Measurements from ENCODE around the gene LMOD2.
A peak's percentile ranks its signal among the peaks of the same experiment; 100 is the strongest.
"Not testable (repeated sequence)": the region's sequence is repeated elsewhere in the genome, so short reads cannot be mapped to it uniquely, and the experiment has no call there.

Gene LMOD2

DNA sequence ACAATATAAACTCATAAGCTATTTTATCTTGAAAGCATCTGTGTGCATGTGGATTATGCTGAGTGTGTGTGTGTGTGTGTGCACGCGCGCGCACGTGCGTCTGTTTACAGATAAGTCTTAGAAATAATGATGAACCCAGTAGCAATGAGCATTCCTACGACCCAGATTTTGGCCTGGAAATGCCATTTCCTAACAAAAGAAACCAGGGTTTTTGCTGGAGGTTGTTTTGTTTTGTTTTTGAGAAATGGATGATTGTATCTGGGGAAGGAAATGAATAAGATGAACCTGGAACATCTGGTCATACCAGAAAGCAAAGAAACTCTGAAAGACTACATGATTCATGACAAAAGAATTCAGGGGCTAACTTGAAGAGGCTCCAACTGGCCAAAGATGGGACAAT lies 22.1 kb upstream of the LMOD2 start:
- Histone ChIP-seq H3F3A (ENCODE audit: insufficient read depth, low read length) (no peaks in the 10 kb centered on the region), H3K4me1 (ENCODE audit: insufficient read depth, low read length, severe bottlenecking) (no peaks in the 10 kb centered on the region), H3K27ac (ENCODE audit: low read depth, low read length, poor library complexity, severe bottlenecking) (no peak overlapping the region), H4K20me1 (ENCODE audit: insufficient read depth, low read length) (no peaks in the 10 kb centered on the region), H3K27me3 (ENCODE audit: insufficient read depth, low read length) (no peaks in the 10 kb centered on the region), H3K9me2 (ENCODE audit: low read depth, low read length) (no peaks in the 10 kb centered on the region), H2AFZ (ENCODE audit: low read length) (no peak overlapping the region), H3K4me3 (ENCODE audit: low read depth, low read length, poor library complexity, severe bottlenecking) (no peak overlapping the region), H3K4me2 (ENCODE audit: low read length) (no peak overlapping the region), H3K36me3 (ENCODE audit: insufficient read depth, low read length) (no peaks in the 10 kb centered on the region), H3K9me3 (ENCODE audit: low read length) (no peaks in the 10 kb centered on the region), H3K9ac (ENCODE audit: low read length) (no peak overlapping the region), H3K79me2 (ENCODE audit: insufficient read depth, low read length) (no peaks in the 10 kb centered on the region)
- TF ChIP-seq CTCF (IDR thresholded peaks at IDR 0.05; ENCODE audit: low read length), result no peak
- no peak for TF ChIP-seq EZH2 (IDR thresholded peaks at IDR 0.05; ENCODE audit: borderline replicate concordance, low read length)

DNA sequence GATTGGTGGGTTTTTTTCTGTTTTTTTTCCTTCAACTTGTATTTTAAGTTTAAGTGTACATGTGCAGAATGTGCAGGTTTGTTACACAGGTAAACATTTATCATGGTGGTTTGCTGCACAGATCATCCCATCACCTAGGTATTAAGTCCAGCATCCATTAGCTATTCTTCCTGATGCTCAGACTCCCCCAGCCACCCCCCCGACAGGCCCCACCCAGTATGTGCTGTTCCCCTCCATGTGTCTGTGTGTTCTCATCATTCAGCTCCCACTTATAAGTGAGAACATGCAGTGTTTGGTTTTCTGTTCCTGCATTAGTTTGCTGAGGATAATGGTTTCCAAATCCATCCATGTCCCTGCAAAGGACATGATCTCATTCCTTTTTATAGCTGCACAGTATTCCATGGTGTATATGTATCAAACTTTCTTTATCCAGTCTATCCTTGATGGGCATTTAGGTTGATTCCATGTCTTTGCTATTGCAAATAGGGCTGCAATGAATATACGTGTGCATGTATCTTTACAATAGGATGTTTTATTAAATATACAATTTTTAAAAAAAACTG lies 21.6 kb upstream of the LMOD2 start:
- not testable (repeated sequence) for H4K20me1 ChIP-seq (ENCODE audit: insufficient read depth, low read length); H3K36me3 ChIP-seq (ENCODE audit: insufficient read depth, low read length); H3K4me2 ChIP-seq (ENCODE audit: low read length); H3K9ac ChIP-seq (ENCODE audit: low read length); H3K27me3 ChIP-seq (ENCODE audit: insufficient read depth, low read length); H3K9me3 ChIP-seq (ENCODE audit: low read length); H2AFZ ChIP-seq (ENCODE audit: low read length); H3K4me1 ChIP-seq (ENCODE audit: insufficient read depth, low read length, severe bottlenecking); H3K27ac ChIP-seq (ENCODE audit: low read depth, low read length, poor library complexity, severe bottlenecking); H3K4me3 ChIP-seq (ENCODE audit: low read depth, low read length, poor library complexity, severe bottlenecking); H3F3A ChIP-seq (ENCODE audit: insufficient read depth, low read length); H3K9me2 ChIP-seq (ENCODE audit: low read depth, low read length); H3K79me2 ChIP-seq (ENCODE audit: insufficient read depth, low read length)

GRCh38 chr7:123635551-123636359 lies 19.9 kb upstream of the LMOD2 start:
- H3K9me2 ChIP-seq (ENCODE audit: low read depth, low read length), result no peaks in the 10 kb centered on the region
- no peaks in the 10 kb centered on the region for H3K27me3 ChIP-seq (ENCODE audit: insufficient read depth, low read length)
- no peak overlapping the region for H3K4me3 ChIP-seq (ENCODE audit: low read depth, low read length, poor library complexity, severe bottlenecking)
- no peaks in the 10 kb centered on the region for H3K4me1 ChIP-seq (ENCODE audit: insufficient read depth, low read length, severe bottlenecking)
- TF ChIP-seq CTCF (IDR thresholded peaks at IDR 0.05; ENCODE audit: low read length) (peak; percentile 67), EZH2 (IDR thresholded peaks at IDR 0.05; ENCODE audit: borderline replicate concordance, low read length) (no peak)
- no peaks in the 10 kb centered on the region for H4K20me1 ChIP-seq (ENCODE audit: insufficient read depth, low read length)
- no peaks in the 10 kb centered on the region for H3K79me2 ChIP-seq (ENCODE audit: insufficient read depth, low read length)
- no peaks in the 10 kb centered on the region for H3F3A ChIP-seq (ENCODE audit: insufficient read depth, low read length)
- H3K9me3 ChIP-seq (ENCODE audit: low read length), result no peaks in the 10 kb centered on the region
- H3K9ac ChIP-seq (ENCODE audit: low read length), result no peak overlapping the region
- H2AFZ ChIP-seq (ENCODE audit: low read length), result no peak overlapping the region
- no peak overlapping the region for H3K27ac ChIP-seq (ENCODE audit: low read depth, low read length, poor library complexity, severe bottlenecking)
- H3K36me3 ChIP-seq (ENCODE audit: insufficient read depth, low read length), result no peaks in the 10 kb centered on the region
- H3K4me2 ChIP-seq (ENCODE audit: low read length), result no peak overlapping the region

DNA sequence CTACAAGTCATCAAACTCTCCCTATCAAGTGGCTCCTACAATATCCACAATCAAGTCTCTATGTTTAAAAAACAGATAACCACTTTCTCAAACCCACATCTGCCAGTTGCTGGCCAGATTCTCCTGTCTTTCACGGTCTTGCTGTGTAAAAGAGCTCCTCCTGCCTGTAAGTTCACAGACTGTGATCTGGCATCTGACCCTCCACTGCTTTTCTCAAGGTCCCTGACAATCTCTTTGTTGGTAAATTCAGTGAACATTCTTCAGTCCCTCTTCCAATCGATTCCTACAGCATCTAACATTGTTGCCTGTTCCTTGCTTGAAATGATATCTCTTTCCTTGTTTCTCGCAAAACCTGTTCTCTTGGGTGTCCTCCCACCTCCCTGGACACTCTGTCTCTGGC lies 18.5 kb upstream of the LMOD2 start:
- H3K9me3 ChIP-seq (ENCODE audit: low read length), result no peaks in the 10 kb centered on the region
- H3K27ac ChIP-seq (ENCODE audit: low read depth, low read length, poor library complexity, severe bottlenecking), result no peak overlapping the region
- no peaks in the 10 kb centered on the region for H3K4me1 ChIP-seq (ENCODE audit: insufficient read depth, low read length, severe bottlenecking)
- no peaks in the 10 kb centered on the region for H3K36me3 ChIP-seq (ENCODE audit: insufficient read depth, low read length)
- H3K79me2 ChIP-seq (ENCODE audit: insufficient read depth, low read length), result no peaks in the 10 kb centered on the region
- H4K20me1 ChIP-seq (ENCODE audit: insufficient read depth, low read length), result no peaks in the 10 kb centered on the region
- TF ChIP-seq EZH2 (IDR thresholded peaks at IDR 0.05; ENCODE audit: borderline replicate concordance, low read length) (no peak), CTCF (IDR thresholded peaks at IDR 0.05; ENCODE audit: low read length) (no peak; the same call in 1 of the 2 replicates)
- H3K4me3 ChIP-seq (ENCODE audit: low read depth, low read length, poor library complexity, severe bottlenecking), result no peak overlapping the region
- no peaks in the 10 kb centered on the region for H3F3A ChIP-seq (ENCODE audit: insufficient read depth, low read length)
- no peak overlapping the region for H3K9ac ChIP-seq (ENCODE audit: low read length)
- no peak overlapping the region for H3K4me2 ChIP-seq (ENCODE audit: low read length)
- no peaks in the 10 kb centered on the region for H3K27me3 ChIP-seq (ENCODE audit: insufficient read depth, low read length)
- H3K9me2 ChIP-seq (ENCODE audit: low read depth, low read length), result no peaks in the 10 kb centered on the region
- no peak overlapping the region for H2AFZ ChIP-seq (ENCODE audit: low read length)

Measured in OCI-LY1 (cell line).